Measurements from ENCODE around the gene RPS6KA3. TPM values are rescaled to one million over a fixed set of nuclear protein-coding genes. Genes with fewer than 3 reads are reported as not detected.

The RPS6KA3 gene
- total RNA-seq, 1 experiment from 2014 or later: 35.5 TPM

DNA sequence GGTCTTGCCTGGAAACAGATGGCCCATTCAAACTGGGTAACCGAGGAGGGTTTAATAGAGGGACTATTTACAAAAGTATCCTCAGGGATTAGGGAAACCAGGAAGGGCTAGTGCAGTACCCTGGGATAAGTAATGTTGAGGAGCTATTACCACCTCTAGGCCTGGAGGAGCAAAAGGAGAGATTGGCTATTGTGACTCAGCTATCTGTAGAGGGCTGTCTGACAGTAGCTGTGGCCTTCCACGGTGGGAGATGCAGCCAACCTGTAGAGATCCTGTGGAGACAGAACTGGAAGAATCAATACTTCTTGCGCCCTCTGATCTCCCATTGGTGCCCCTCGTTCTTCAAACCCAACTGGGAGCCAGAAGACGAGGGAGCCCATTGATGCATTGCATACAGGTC lies 34.1 kb upstream of the RPS6KA3 start (continued):
- TF ChIP-seq, protein P1, sequence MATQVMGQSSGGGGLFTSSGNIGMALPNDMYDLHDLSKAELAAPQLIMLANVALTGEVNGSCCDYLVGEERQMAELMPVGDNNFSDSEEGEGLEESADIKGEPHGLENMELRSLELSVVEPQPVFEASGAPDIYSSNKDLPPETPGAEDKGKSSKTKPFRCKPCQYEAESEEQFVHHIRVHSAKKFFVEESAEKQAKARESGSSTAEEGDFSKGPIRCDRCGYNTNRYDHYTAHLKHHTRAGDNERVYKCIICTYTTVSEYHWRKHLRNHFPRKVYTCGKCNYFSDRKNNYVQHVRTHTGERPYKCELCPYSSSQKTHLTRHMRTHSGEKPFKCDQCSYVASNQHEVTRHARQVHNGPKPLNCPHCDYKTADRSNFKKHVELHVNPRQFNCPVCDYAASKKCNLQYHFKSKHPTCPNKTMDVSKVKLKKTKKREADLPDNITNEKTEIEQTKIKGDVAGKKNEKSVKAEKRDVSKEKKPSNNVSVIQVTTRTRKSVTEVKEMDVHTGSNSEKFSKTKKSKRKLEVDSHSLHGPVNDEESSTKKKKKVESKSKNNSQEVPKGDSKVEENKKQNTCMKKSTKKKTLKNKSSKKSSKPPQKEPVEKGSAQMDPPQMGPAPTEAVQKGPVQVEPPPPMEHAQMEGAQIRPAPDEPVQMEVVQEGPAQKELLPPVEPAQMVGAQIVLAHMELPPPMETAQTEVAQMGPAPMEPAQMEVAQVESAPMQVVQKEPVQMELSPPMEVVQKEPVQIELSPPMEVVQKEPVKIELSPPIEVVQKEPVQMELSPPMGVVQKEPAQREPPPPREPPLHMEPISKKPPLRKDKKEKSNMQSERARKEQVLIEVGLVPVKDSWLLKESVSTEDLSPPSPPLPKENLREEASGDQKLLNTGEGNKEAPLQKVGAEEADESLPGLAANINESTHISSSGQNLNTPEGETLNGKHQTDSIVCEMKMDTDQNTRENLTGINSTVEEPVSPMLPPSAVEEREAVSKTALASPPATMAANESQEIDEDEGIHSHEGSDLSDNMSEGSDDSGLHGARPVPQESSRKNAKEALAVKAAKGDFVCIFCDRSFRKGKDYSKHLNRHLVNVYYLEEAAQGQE (IDR thresholded peaks at IDR 0.05; ENCODE audit: low read depth): no peak

GRCh38 chrX:20294957-20295356 lies 28.2 kb upstream of the RPS6KA3 start:
- Histone ChIP-seq H3K4me1 (ENCODE audit: control insufficient read depth in 1 of 2, insufficient read depth in 2 of 2, low read length in 2 of 2) (no peaks in the 10 kb centered on the region), H4K20me1 (ENCODE audit: insufficient read depth) (no peaks in the 10 kb centered on the region), H3K27me3 (ENCODE audit: insufficient read depth, low read length) (no peaks in the 10 kb centered on the region), H3K79me2 (ENCODE audit: insufficient read depth, low read length) (no peaks in the 10 kb centered on the region), H3K27ac (ENCODE audit: low read depth, low read length) (no peak overlapping the region), H3K9me3 (ENCODE audit: control insufficient read depth in 1 of 2, insufficient read depth in 1 of 2, low read depth in 1 of 2, low read length in 2 of 2) (no peaks in the 10 kb centered on the region), H3K9me2 (ENCODE audit: insufficient read depth) (no peaks in the 10 kb centered on the region), H3K4me2 (ENCODE audit: low read length) (no peak overlapping the region), H3K36me3 (ENCODE audit: control insufficient read depth in 1 of 2, insufficient read depth in 2 of 2, low read length in 2 of 2) (no peaks in the 10 kb centered on the region), H2AFZ (ENCODE audit: low read depth, low read length, poor library complexity, severe bottlenecking) (no peak overlapping the region), H3K4me3 (replicated peaks in 1 of 2; ENCODE audit: low read depth in 1 of 2, low read length in 2 of 2) (no peak overlapping the region), H3K9ac (ENCODE audit: low read length) (no peak overlapping the region)
- DNase-seq (ENCODE audit: low read depth, low spot score) (no peak), ATAC-seq (no peak)
- TF ChIP-seq, protein P2, sequence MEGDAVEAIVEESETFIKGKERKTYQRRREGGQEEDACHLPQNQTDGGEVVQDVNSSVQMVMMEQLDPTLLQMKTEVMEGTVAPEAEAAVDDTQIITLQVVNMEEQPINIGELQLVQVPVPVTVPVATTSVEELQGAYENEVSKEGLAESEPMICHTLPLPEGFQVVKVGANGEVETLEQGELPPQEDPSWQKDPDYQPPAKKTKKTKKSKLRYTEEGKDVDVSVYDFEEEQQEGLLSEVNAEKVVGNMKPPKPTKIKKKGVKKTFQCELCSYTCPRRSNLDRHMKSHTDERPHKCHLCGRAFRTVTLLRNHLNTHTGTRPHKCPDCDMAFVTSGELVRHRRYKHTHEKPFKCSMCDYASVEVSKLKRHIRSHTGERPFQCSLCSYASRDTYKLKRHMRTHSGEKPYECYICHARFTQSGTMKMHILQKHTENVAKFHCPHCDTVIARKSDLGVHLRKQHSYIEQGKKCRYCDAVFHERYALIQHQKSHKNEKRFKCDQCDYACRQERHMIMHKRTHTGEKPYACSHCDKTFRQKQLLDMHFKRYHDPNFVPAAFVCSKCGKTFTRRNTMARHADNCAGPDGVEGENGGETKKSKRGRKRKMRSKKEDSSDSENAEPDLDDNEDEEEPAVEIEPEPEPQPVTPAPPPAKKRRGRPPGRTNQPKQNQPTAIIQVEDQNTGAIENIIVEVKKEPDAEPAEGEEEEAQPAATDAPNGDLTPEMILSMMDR (IDR thresholded peaks at IDR 0.05 in 2 of 3, conservative IDR thresholded peaks at IDR 0.05 in 1 of 3; ENCODE audit: borderline replicate concordance in 1 of 3, insufficient read depth in 1 of 3, low read depth in 2 of 3, low read length in 2 of 3): no peak
- TF ChIP-seq ELF1 (IDR thresholded peaks at IDR 0.05; ENCODE audit: borderline replicate concordance, low read depth) (no peak), ZFX (IDR thresholded peaks at IDR 0.05) (no peak), ZBTB33 (IDR thresholded peaks at IDR 0.05; ENCODE audit: extremely low read depth, insufficient replicate concordance, low read length) (no peak), JUND (IDR thresholded peaks at IDR 0.05) (no peak), RAD21 (IDR thresholded peaks at IDR 0.05; ENCODE audit: low read depth) (no peak)
- intact Hi-C loops (cut with micrococcal nuclease): no loop called here
- CTCF ChIA-PET: no interaction called here
- BruUV-seq (replicated peaks): no TSS peak
- RAD21 ChIA-PET (ENCODE audit: low non-redundant PET in 1 of 2, low total read pairs in 2 of 2, uncharacterized antibody in 2 of 2, unreplicated experiment in 2 of 2): no interaction called here
- POLR2A ChIA-PET: no interaction called here

Data from HCT116 (cell line).